ENCODE data around the gene NCKAP5. TPM values are rescaled to one million over a fixed set of nuclear protein-coding genes. Genes with fewer than 3 reads are reported as not detected.
A peak's percentile ranks its signal among the peaks of the same experiment; 100 is the strongest.

The NCKAP5 gene
- polyA plus RNA-seq, 2 of the 4 experiments (the other 2 are of a cell fraction), result 3.0 to 4.1 TPM

DNA sequence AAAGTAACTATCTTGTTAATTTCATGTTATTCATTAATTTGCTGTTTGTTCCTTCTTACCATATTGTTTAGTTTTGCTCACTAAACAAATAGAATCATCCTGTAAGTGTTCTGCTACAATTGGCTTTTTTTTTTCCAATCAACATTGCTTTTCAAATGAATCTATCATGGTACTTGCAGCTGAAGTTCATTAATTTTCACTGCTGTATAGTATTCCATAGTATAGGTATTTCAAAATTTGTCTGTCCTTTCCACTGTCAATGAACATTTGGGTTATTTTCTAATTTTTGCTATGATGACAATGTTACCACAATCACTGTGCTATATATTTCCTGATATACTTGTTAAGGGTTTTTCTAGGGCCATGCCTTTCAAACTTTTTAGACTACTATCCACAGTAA, 809.3 kb downstream of the NCKAP5 start:
- POLR2A ChIA-PET, result no interaction called here
- TF ChIP-seq ESRRA (IDR thresholded peaks at IDR 0.05; ENCODE audit: borderline replicate concordance, low read length) (no peak), ZFP36 (IDR thresholded peaks at IDR 0.05; ENCODE audit: borderline replicate concordance, partially characterized antibody) (no peak), KDM1A (IDR thresholded peaks at IDR 0.05; ENCODE audit: low read depth) (0 out of 2 replicates have a peak, but pooled peaks have one; percentile 57)
- H3K27ac ChIP-seq, result no peak overlapping the region
- H3K4me1 ChIP-seq, result peaks cover 24% of the 10 kb centered on the region
- CTCF ChIA-PET, result no interaction called here
- no peak overlapping the region for H3K4me2 ChIP-seq
- ATAC-seq, result no peak
- no peak for FAIRE-seq
- DNase-seq (ENCODE audit: low read depth in 1 of 2, low spot score in 1 of 2), result no peak
- H3K9me3 ChIP-seq, result no peaks in the 10 kb centered on the region
- H3K4me3 ChIP-seq, result no peak overlapping the region

DNA sequence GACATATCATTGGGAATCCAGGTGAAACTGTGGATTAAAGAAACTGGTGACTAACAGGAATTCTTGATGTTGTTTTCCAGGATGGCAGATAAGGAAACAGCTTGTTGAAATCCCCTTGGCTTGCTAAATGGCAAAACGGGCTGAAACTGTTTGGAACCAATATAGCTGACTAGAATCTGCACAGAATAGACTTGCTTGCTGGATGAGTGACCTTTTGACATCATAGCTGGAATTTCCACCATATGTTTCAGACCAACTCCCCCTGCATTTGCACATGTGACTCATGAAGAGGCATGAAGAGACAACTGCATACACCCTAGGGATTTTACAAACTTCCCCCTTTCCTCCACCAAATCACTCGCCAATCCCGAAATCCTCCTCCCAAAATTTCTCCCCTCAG, 810.6 kb downstream of the NCKAP5 start:
- no peaks in the 10 kb centered on the region for H3K9me3 ChIP-seq
- TF ChIP-seq RARB (CRISPR knock-in tag; IDR thresholded peaks at IDR 0.05) (no peak), FOSB (CRISPR knock-in tag; IDR thresholded peaks at IDR 0.05) (no peak), MAFK (IDR thresholded peaks at IDR 0.05; ENCODE audit: partially characterized antibody) (no peak), PHF8 (IDR thresholded peaks at IDR 0.05; ENCODE audit: borderline replicate concordance, low read depth) (no peak), CBX8 (IDR thresholded peaks at IDR 0.05) (no peak), RNF2 (IDR thresholded peaks at IDR 0.05; ENCODE audit: borderline replicate concordance, low read depth) (no peak), MAZ (IDR thresholded peaks at IDR 0.05; ENCODE audit: borderline replicate concordance, low read depth, low read length) (no peak), SREBF2 (IDR thresholded peaks at IDR 0.05) (no peak), JUNB (IDR thresholded peaks at IDR 0.05) (no peak), RFX5 (IDR thresholded peaks at IDR 0.05) (no peak)
- TF ChIP-seq, protein P1, sequence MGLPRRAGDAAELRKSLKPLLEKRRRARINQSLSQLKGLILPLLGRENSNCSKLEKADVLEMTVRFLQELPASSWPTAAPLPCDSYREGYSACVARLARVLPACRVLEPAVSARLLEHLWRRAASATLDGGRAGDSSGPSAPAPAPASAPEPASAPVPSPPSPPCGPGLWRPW (IDR thresholded peaks at IDR 0.05), result no peak
- ATAC-seq (peak in 1 of 2 experiments; percentile 63; a peak in 4 of 6 replicates), FAIRE-seq (no peak), DNase-seq (ENCODE audit: low read depth in 1 of 2, low spot score in 1 of 2) (peak in 1 of 2 experiments; percentile 8)
- WGBS (ENCODE audit: missing lambda C conversion rate), result 58% methylated on average over 3 of the region's 3 CpGs
- ChIA-PET CTCF (interaction anchor here (0.6 kb wide), 1 partner anchor 596 kb away, joined by 3 read pairs; no protein-coding TSS in a partner anchor), POLR2A (interaction anchor here (0.9 kb wide), 1 partner anchor 14 kb away, joined by 4 read pairs; no protein-coding TSS in a partner anchor)
- H3K4me2 ChIP-seq, result peak overlapping the region; percentile 67
- H3K4me1 ChIP-seq, result peaks cover 24% of the 10 kb centered on the region
- H3K27ac ChIP-seq, result peak overlapping the region; percentile 63 to 68
- H3K4me3 ChIP-seq, result no peak overlapping the region

DNA sequence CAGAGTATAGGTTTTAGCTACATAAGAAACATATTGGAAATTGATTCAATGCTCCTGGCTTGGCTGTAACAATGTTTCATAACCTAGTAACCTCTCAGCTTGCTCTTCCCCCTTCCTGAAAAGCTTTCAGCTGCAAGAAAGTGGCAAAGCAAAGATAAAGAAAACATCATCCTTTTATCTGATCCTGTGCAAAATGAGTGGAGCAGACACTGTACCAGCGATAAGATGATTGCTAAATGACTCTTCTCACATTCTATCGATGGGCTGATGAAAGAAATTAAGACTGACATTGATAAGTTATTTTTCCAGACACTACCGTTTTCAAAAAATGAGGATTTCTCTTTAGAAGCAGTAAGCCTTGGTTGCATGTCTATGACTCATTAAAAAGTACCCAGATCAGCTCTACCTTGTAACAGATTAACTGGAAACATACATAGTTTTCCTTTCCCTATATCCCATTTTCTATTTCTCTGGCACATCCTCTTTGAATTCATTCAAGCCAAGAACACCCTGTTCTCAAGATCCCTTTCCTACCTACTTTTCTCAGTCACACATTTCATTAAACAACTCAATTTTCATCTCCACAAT, 811.2 kb downstream of the NCKAP5 start:
- Histone ChIP-seq H3K4me3 (no peak overlapping the region), H3K9me3 (no peaks in the 10 kb centered on the region), H3K4me2 (peak overlapping the region; percentile 67), H3K27ac (peak overlapping the region; percentile 63 to 68), H3K4me1 (peaks cover 24% of the 10 kb centered on the region)
- TF ChIP-seq CHD2 (IDR thresholded peaks at IDR 0.05; ENCODE audit: low read length, partially characterized antibody) (no peak), MAZ (IDR thresholded peaks at IDR 0.05; ENCODE audit: borderline replicate concordance, low read depth, low read length) (no peak), HEYL (CRISPR knock-in tag; IDR thresholded peaks at IDR 0.05) (no peak), FOSL2 (IDR thresholded peaks at IDR 0.05) (no peak), FOSL2 (CRISPR knock-in tag; IDR thresholded peaks at IDR 0.05) (peak; percentile 42; the same call in 1 of the 2 replicates)
- ChIA-PET CTCF (interaction anchor here (0.6 kb wide), 1 partner anchor 597 kb away, joined by 3 read pairs; no protein-coding TSS in a partner anchor), POLR2A (interaction anchor here (0.9 kb wide), 1 partner anchor 15 kb away, joined by 4 read pairs; no protein-coding TSS in a partner anchor)
- ATAC-seq (peak; percentile 68; a peak in 5 of 6 replicates), FAIRE-seq (no peak), DNase-seq (ENCODE audit: low read depth in 1 of 2, low spot score in 1 of 2) (peak in 1 of 2 experiments; percentile 4)
- 3% methylated on average over 3 of the region's 3 CpGs for WGBS (ENCODE audit: missing lambda C conversion rate)

DNA sequence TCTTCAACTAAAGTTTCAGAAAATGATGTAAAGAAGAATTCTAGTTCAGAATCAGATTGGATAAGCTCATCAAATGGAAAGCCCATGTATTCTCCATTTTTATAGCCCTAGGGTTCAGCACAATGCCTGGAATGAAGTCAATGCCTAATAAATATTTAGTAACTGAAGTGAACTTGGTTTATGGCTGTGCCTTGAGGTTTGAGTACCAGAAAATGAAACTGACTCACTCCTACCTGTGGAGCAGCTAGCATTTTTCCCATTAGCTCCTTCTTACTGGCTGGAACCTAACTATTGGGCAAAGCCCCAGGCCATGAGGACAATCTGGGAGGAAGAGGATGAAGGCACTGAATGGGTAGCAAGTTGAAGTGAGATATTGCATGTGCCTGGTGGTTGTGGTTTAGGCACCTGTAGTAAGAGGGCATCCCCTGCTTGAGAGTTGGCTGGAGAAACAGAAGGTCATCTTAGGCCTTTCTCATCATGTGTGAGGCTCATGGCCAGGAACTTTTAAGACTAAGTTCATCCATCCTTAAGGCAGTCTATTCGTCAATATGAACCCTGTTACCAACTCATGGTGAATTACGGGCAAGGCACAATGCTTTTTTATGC, 813.3 kb downstream of the NCKAP5 start:
- Histone ChIP-seq H3K4me3 (no peak overlapping the region), H3K4me1 (peaks cover 24% of the 10 kb centered on the region), H3K9me3 (no peaks in the 10 kb centered on the region), H3K4me2 (no peak overlapping the region), H3K27ac (no peak overlapping the region)
- no peak for ATAC-seq
- CTCF ChIA-PET, result no interaction called here
- no peak for DNase-seq (ENCODE audit: low read depth in 1 of 2, low spot score in 1 of 2)
- POLR2A ChIA-PET, result no interaction called here
- WGBS (ENCODE audit: missing lambda C conversion rate), result 85% methylated on average over 2 of the region's 2 CpGs
- FAIRE-seq, result no peak
- no peak for TF ChIP-seq RAD21 (conservative IDR thresholded peaks at IDR 0.05 in 1 of 2, IDR thresholded peaks at IDR 0.05 in 1 of 2)
- TF ChIP-seq JUNB (IDR thresholded peaks at IDR 0.05), result no peak
- TF ChIP-seq, protein P2, sequence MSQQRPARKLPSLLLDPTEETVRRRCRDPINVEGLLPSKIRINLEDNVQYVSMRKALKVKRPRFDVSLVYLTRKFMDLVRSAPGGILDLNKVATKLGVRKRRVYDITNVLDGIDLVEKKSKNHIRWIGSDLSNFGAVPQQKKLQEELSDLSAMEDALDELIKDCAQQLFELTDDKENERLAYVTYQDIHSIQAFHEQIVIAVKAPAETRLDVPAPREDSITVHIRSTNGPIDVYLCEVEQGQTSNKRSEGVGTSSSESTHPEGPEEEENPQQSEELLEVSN (IDR thresholded peaks at IDR 0.05; ENCODE audit: borderline replicate concordance, low read depth), result no peak
- TF ChIP-seq HOXA7 (CRISPR knock-in tag; IDR thresholded peaks at IDR 0.05), result no peak
- TF ChIP-seq FOXS1 (CRISPR knock-in tag; IDR thresholded peaks at IDR 0.05), result no peak
- no peak for TF ChIP-seq TP53 (CRISPR knock-in tag; IDR thresholded peaks at IDR 0.05)
- TF ChIP-seq, protein P3, sequence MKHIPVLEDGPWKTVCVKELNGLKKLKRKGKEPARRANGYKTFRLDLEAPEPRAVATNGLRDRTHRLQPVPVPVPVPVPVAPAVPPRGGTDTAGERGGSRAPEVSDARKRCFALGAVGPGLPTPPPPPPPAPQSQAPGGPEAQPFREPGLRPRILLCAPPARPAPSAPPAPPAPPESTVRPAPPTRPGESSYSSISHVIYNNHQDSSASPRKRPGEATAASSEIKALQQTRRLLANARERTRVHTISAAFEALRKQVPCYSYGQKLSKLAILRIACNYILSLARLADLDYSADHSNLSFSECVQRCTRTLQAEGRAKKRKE (CRISPR knock-in tag; IDR thresholded peaks at IDR 0.05; ENCODE audit: low read depth), result no peak
- no peak for TF ChIP-seq TFCP2L1 (CRISPR knock-in tag; IDR thresholded peaks at IDR 0.05)
- no peak for TF ChIP-seq HOXB5 (CRISPR knock-in tag; IDR thresholded peaks at IDR 0.05)
- no peak for TF ChIP-seq ESRRA (IDR thresholded peaks at IDR 0.05; ENCODE audit: borderline replicate concordance, low read length)
- TF ChIP-seq ZNF302 (CRISPR knock-in tag; IDR thresholded peaks at IDR 0.05), result no peak
- TF ChIP-seq FOSL2 (IDR thresholded peaks at IDR 0.05), result no peak
- TF ChIP-seq FOSL2 (CRISPR knock-in tag; IDR thresholded peaks at IDR 0.05), result no peak
- TF ChIP-seq, protein P4, sequence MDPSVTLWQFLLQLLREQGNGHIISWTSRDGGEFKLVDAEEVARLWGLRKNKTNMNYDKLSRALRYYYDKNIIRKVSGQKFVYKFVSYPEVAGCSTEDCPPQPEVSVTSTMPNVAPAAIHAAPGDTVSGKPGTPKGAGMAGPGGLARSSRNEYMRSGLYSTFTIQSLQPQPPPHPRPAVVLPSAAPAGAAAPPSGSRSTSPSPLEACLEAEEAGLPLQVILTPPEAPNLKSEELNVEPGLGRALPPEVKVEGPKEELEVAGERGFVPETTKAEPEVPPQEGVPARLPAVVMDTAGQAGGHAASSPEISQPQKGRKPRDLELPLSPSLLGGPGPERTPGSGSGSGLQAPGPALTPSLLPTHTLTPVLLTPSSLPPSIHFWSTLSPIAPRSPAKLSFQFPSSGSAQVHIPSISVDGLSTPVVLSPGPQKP (IDR thresholded peaks at IDR 0.05; ENCODE audit: low read depth, low read length), result no peak
- TF ChIP-seq KDM5A (IDR thresholded peaks at IDR 0.05), result no peak

All from A549 (cell line).